ENCODE measurements around the gene PRPF31. TPM values are rescaled to one million over a fixed set of nuclear protein-coding genes. Genes with fewer than 3 reads are reported as not detected.

The PRPF31 gene
- total and polyA plus RNA-seq, 4 donors: 34.1 to 54.1 (median 51.7) TPM

GRCh38 chr19:54160182-54160811 is 44.7 kb downstream of the PRPF31 start:
- TF ChIP-seq CTCF (IDR thresholded peaks at IDR 0.05; ENCODE audit: control extremely low read depth, extremely low read depth): no peak
- DNase-seq: peak in 2 of 3 donors; percentile 31 to 35
- Histone ChIP-seq H3K27ac (ENCODE audit: low read depth in 1 of 2, low read length in 1 of 2) (peak overlapping the region; percentile 38 to 90), H3K9me3 (ENCODE audit: control insufficient read depth in 4 of 4, insufficient read depth in 3 of 4, low read length in 3 of 4) (no peaks in the 10 kb centered on the region), H3K9ac (ENCODE audit: insufficient read depth in 1 of 2, low read length in 2 of 2) (peak overlapping the region; percentile 71 to 81), H3K36me3 (ENCODE audit: control insufficient read depth in 4 of 4, insufficient read depth in 4 of 4, low read length in 4 of 4) (peaks cover 0 to 21% (median 6%) of the 10 kb centered on the region in 4 donors), H3K27me3 (ENCODE audit: control insufficient read depth in 3 of 3, insufficient read depth in 3 of 3, low read length in 2 of 3) (peaks cover 0 to 2% (median 0%) of the 10 kb centered on the region in 3 donors), H3K4me1 (ENCODE audit: control insufficient read depth in 5 of 5, insufficient read depth in 5 of 5, low read length in 5 of 5) (peaks cover 7 to 22% (median 9%) of the 10 kb centered on the region in 5 donors), H3K4me3 (peak overlapping the region; percentile 21)
- WGBS, 2 donors: 3 to 5% methylated on average over 28 of the region's 28 CpGs
- no peak for ATAC-seq (ENCODE audit: insufficient read depth, low FRiP score)

GRCh38 chr19:54160854-54161253 is 45.3 kb downstream of the PRPF31 start:
- Histone ChIP-seq H3K9me3 (ENCODE audit: control insufficient read depth in 4 of 4, insufficient read depth in 3 of 4, low read length in 3 of 4) (no peaks in the 10 kb centered on the region), H3K4me3 (no peak overlapping the region), H3K4me1 (ENCODE audit: control insufficient read depth in 5 of 5, insufficient read depth in 5 of 5, low read length in 5 of 5) (peaks cover 7 to 22% (median 9%) of the 10 kb centered on the region in 5 donors)

GRCh38 chr19:54162241-54162805 is 46.8 kb downstream of the PRPF31 start:
- 1 to 2% methylated on average over 32 to 35 of the region's 35 CpGs for WGBS, 2 donors
- peaks cover 7 to 22% (median 9%) of the 10 kb centered on the region in 5 donors for H3K4me1 ChIP-seq (ENCODE audit: control insufficient read depth in 5 of 5, insufficient read depth in 5 of 5, low read length in 5 of 5)
- no peak overlapping the region for H3K27ac ChIP-seq (ENCODE audit: low read depth in 1 of 2, low read length in 1 of 2)
- H3K4me3 ChIP-seq: peak overlapping the region; percentile 47
- no peak for TF ChIP-seq CTCF (IDR thresholded peaks at IDR 0.05; ENCODE audit: control extremely low read depth, extremely low read depth)
- peak; percentile 14 for ATAC-seq (ENCODE audit: insufficient read depth, low FRiP score)
- peaks cover 0 to 2% (median 0%) of the 10 kb centered on the region in 3 donors for H3K27me3 ChIP-seq (ENCODE audit: control insufficient read depth in 3 of 3, insufficient read depth in 3 of 3, low read length in 2 of 3)
- no peak overlapping the region for H3K9ac ChIP-seq (ENCODE audit: insufficient read depth in 1 of 2, low read length in 2 of 2)
- peak; percentile 58 to 84 (median 66) for DNase-seq
- peaks cover 0 to 5% (median 1%) of the 10 kb centered on the region in 4 donors for H3K36me3 ChIP-seq (ENCODE audit: control insufficient read depth in 4 of 4, insufficient read depth in 4 of 4, low read length in 4 of 4)
- H3K9me3 ChIP-seq (ENCODE audit: control insufficient read depth in 4 of 4, insufficient read depth in 3 of 4, low read length in 3 of 4): no peaks in the 10 kb centered on the region

More at GRCh38 chr19:54160854-54161253, 45.3 kb downstream of the PRPF31 start:
- 38 to 54% methylated on average over 13 of the region's 13 CpGs for WGBS, 2 donors
- no peak for TF ChIP-seq CTCF (IDR thresholded peaks at IDR 0.05; ENCODE audit: control extremely low read depth, extremely low read depth)
- DNase-seq (peak in 2 of 3 donors; percentile 33 to 40), ATAC-seq (ENCODE audit: insufficient read depth, low FRiP score) (no peak)
- Histone ChIP-seq H3K36me3 (ENCODE audit: control insufficient read depth in 4 of 4, insufficient read depth in 4 of 4, low read length in 4 of 4) (peaks cover 0 to 15% (median 6%) of the 10 kb centered on the region in 4 donors), H3K9ac (ENCODE audit: insufficient read depth in 1 of 2, low read length in 2 of 2) (peak overlapping the region in 1 of 2 donors; percentile 71), H3K27ac (ENCODE audit: low read depth in 1 of 2, low read length in 1 of 2) (peak overlapping the region in 1 of 2 donors; percentile 90), H3K27me3 (ENCODE audit: control insufficient read depth in 3 of 3, insufficient read depth in 3 of 3, low read length in 2 of 3) (peaks cover 0 to 2% (median 0%) of the 10 kb centered on the region in 3 donors)
